Measurements from ENCODE around the gene SSR1.

Gene SSR1

DNA sequence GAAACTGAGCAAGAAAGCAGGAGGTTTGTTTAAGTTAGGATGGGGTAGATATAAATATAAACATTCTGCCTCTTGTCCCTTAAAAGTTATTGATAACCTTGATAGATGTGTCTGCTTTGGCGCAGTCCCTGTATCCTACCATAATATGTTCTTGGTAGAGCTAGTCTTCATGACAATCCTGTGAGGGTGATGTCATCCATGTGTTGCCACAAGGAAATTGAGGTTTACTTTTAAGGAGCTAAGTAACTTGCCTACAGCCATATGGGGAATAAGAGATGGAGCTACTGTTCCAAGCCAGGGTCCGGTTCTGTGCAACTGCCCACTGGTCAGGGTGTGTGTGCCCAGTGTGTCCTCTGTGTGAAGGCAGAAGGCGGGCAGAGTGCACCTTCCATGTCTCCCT lies 78.5 kb downstream of the SSR1 start:
- TF ChIP-seq, protein P1, sequence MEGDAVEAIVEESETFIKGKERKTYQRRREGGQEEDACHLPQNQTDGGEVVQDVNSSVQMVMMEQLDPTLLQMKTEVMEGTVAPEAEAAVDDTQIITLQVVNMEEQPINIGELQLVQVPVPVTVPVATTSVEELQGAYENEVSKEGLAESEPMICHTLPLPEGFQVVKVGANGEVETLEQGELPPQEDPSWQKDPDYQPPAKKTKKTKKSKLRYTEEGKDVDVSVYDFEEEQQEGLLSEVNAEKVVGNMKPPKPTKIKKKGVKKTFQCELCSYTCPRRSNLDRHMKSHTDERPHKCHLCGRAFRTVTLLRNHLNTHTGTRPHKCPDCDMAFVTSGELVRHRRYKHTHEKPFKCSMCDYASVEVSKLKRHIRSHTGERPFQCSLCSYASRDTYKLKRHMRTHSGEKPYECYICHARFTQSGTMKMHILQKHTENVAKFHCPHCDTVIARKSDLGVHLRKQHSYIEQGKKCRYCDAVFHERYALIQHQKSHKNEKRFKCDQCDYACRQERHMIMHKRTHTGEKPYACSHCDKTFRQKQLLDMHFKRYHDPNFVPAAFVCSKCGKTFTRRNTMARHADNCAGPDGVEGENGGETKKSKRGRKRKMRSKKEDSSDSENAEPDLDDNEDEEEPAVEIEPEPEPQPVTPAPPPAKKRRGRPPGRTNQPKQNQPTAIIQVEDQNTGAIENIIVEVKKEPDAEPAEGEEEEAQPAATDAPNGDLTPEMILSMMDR (IDR thresholded peaks at IDR 0.05; ENCODE audit: control insufficient read depth, insufficient read depth, low read depth, low read length, missing control alignments) = no peak
- no peak for DNase-seq (ENCODE audit: low read depth)
- no peak overlapping the region for H3K4me3 ChIP-seq (ENCODE audit: control insufficient read depth, low read depth, low read length)

DNA sequence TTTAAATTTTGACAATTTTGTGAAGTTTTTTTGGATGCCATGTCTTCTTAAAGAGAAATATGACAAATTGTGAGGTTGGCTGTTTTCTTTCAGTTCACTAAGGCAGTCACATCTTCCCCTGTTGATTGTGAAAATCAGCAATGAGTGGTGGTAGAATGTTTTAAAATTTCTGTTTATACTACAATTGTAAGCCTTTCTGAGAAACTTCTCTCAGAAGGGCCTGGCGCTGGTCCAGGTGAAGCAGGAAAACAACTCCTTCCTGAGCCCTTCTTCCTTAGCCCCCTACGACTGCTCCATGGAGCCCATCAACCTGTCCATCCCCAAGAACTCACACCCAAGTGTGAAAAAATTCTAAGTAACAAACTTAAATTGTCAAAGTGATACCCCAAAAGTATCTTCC lies 80.6 kb downstream of the SSR1 start:
- TF ChIP-seq, protein P1 (IDR thresholded peaks at IDR 0.05; ENCODE audit: control insufficient read depth, insufficient read depth, low read depth, low read length, missing control alignments) = no peak
- no peak overlapping the region for H3K4me3 ChIP-seq (ENCODE audit: control insufficient read depth, low read depth, low read length)
- no peak for DNase-seq (ENCODE audit: low read depth)

DNA sequence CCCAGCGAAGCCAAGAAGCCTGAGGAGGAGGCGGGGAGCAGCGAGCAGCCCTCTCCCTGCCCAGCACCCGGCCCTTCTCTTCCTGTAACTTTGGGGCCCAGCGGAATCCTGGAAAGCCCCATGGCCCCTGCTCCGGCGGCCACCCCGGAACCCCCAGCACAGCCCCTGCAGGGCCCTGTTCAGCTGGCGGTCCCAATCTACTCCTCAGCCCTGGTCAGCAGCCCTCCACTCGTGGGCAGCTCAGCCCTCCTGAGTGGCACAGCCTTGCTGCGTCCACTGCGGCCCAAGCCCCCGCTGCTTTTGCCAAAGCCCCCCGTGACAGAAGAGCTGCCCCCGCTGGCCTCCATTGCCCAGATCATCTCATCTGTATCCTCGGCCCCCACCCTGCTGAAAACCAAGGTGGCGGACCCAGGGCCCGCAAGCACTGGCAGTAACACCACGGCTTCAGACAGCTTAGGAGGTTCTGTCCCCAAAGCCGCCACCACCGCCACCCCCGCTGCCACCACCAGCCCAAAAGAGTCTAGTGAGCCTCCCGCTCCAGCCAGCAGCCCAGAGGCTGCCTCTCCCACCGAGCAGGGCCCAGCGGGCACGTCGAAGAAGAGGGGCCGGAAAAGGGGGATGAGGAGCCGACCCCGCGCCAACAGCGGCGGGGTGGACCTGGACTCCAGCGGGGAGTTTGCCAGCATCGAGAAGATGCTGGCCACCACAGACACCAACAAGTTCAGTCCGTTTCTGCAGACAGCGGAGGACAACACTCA lies 81.9 kb downstream of the SSR1 start:
- H3K4me3 ChIP-seq (ENCODE audit: control insufficient read depth, low read depth, low read length) = no peak overlapping the region
- TF ChIP-seq, protein P1 (IDR thresholded peaks at IDR 0.05; ENCODE audit: control insufficient read depth, insufficient read depth, low read depth, low read length, missing control alignments) = no peak
- no peak for DNase-seq (ENCODE audit: low read depth)

DNA sequence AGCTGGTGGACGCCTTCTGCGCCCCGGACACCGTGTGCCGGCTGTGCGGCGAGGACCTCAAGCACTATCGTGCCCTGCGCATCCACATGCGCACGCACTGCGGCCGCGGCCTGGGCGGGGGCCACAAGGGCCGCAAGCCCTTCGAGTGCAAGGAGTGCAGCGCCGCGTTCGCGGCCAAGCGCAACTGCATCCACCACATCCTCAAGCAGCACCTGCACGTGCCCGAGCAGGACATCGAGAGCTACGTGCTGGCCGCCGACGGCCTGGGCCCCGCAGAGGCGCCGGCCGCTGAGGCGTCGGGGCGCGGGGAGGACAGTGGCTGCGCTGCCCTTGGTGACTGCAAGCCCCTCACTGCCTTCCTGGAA lies 82.7 kb downstream of the SSR1 start:
- TF ChIP-seq, protein P1 (IDR thresholded peaks at IDR 0.05; ENCODE audit: control insufficient read depth, insufficient read depth, low read depth, low read length, missing control alignments) = no peak
- no peak for DNase-seq (ENCODE audit: low read depth)
- no peak overlapping the region for H3K4me3 ChIP-seq (ENCODE audit: control insufficient read depth, low read depth, low read length)

DNA sequence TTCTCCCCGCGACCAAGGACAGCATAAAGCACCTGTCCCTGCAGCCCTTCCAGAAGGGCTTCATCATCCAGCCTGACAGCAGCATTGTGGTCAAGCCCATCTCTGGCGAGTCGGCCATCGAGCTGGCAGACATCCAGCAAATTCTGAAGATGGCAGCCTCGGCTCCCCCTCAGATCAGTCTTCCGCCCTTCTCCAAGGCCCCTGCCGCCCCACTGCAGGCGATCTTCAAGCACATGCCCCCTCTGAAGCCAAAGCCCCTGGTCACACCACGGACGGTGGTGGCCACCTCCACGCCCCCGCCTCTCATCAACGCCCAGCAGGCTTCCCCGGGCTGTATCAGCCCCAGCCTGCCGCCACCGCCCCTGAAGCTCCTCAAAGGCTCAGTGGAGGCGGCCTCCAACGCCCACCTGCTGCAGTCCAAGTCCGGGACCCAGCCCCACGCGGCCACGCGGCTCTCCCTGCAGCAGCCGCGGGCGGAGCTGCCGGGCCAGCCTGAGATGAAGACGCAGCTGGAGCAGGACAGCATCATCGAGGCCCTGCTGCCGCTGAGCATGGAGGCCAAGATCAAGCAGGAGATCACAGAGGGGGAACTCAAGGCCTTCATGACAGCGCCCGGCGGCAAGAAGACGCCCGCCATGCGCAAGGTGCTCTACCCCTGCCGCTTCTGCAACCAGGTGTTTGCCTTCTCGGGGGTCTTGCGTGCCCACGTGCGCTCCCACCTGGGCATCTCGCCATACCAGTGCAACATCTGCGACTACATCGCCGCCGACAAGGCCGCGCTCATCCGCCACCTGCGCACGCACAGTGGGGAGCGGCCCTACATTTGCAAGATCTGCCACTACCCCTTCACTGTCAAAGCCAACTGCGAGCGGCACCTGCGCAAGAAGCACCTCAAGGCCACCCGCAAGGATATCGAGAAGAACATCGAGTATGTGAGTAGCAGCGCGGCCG lies 83.3 kb downstream of the SSR1 start:
- no peak for DNase-seq (ENCODE audit: low read depth)
- H3K4me3 ChIP-seq (ENCODE audit: control insufficient read depth, low read depth, low read length) = no peak overlapping the region
- TF ChIP-seq, protein P1 (IDR thresholded peaks at IDR 0.05; ENCODE audit: control insufficient read depth, insufficient read depth, low read depth, low read length, missing control alignments) = no peak

DNA sequence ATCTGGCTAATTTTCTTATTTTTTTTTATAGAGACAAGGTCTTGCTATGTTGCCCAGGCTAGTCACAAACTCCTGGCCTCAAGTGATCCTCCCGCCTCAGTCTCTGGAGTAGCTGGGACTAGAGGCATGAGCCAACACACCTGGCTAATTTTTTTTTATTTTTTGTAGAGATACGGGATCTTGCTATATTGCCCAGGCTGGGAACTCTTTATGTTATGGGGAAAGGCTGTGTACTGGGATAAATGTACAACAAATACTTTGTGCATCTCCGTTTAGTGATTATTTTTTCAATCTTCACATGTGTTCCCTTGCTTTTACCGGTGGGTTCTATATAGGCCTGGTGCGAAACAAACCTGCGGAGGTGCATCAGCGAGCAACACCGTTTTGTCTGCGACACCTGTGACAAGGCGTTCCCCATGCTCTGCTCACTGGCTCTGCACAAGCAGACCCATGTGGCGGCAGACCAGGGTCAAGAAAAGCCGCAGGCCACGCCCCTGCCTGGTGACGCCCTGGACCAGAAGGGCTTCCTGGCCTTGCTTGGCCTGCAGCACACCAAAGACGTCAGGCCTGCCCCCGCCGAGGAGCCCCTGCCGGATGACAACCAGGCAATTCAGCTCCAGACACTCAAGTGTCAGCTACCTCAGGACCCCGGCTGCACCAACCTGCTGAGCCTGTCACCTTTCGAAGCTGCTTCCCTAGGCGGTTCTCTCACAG lies 84.2 kb downstream of the SSR1 start:
- TF ChIP-seq, protein P1 (IDR thresholded peaks at IDR 0.05; ENCODE audit: control insufficient read depth, insufficient read depth, low read depth, low read length, missing control alignments) = no peak
- DNase-seq (ENCODE audit: low read depth) = no peak
- H3K4me3 ChIP-seq (ENCODE audit: control insufficient read depth, low read depth, low read length) = no peak overlapping the region

Data from AG09309 (cell line).